Raji (cell line): Measurements from ENCODE around the gene ALDH1A3.

Source experiments
- POLR2A ChIP-seq: IDR thresholded peaks from 2 replicates; pipeline ENCODE4 v1.6.1; 2011; ENCODE audit warnings: low read depth, low read length, control low read depth; ENCODE audit not compliant: insufficient read depth

The ALDH1A3 gene

GRCh38 chr15:100853676-100854440 lies 25.8 kb upstream of the ALDH1A3 start:
- no peak for TF ChIP-seq POLR2A

- TF ChIP-seq POLR2A = no peak
Measured at GRCh38 chr15:100856867-100857266, 22.8 kb upstream of the ALDH1A3 start.

- TF ChIP-seq POLR2A = no peak
Measured at GRCh38 chr15:100858294-100858693, 21.3 kb upstream of the ALDH1A3 start.

- TF ChIP-seq POLR2A = no peak
Measured at GRCh38 chr15:100859970-100860828, 19.4 kb upstream of the ALDH1A3 start.

GRCh38 chr15:100860829-100861510 lies 18.7 kb upstream of the ALDH1A3 start:
- no peak for TF ChIP-seq POLR2A

GRCh38 chr15:100861511-100861991 lies 18.1 kb upstream of the ALDH1A3 start:
- no peak for TF ChIP-seq POLR2A

- no peak for TF ChIP-seq POLR2A
Measured at GRCh38 chr15:100862162-100862561, 17.5 kb upstream of the ALDH1A3 start.

- TF ChIP-seq POLR2A = no peak
Measured at GRCh38 chr15:100863075-100863795, 16.4 kb upstream of the ALDH1A3 start.

- TF ChIP-seq POLR2A = no peak
Measured at GRCh38 chr15:100863796-100864267, 15.8 kb upstream of the ALDH1A3 start.

GRCh38 chr15:100866386-100867330 lies 13.0 kb upstream of the ALDH1A3 start:
- no peak for TF ChIP-seq POLR2A

GRCh38 chr15:100867433-100867832 lies 12.2 kb upstream of the ALDH1A3 start:
- no peak for TF ChIP-seq POLR2A

- no peak for TF ChIP-seq POLR2A
Measured at GRCh38 chr15:100869151-100869999, 10.3 kb upstream of the ALDH1A3 start.
